ENCODE measurements around the gene UBXN6.

UBXN6 gene

DNA sequence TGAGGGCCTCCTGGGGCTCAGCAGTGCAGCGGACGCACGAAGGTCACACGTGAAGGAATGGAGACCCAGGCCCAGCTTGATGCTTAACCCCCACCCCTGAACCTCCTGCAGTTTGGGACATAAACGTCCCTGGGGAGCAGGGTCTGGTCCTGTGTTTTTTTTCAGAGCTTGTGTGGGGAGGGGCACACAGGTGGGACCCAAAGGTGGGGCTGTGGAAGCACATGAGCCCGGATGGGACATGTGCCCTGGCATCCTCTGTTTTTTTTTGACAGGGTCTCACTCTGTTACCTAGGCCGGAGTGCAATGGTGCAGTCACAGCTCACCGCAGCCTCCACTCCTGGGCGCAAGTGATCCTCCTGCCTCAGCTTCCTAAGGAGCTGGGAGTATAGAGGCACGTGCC, 20.5 kb downstream of the UBXN6 start:
- DNase-seq, result no peak

DNA sequence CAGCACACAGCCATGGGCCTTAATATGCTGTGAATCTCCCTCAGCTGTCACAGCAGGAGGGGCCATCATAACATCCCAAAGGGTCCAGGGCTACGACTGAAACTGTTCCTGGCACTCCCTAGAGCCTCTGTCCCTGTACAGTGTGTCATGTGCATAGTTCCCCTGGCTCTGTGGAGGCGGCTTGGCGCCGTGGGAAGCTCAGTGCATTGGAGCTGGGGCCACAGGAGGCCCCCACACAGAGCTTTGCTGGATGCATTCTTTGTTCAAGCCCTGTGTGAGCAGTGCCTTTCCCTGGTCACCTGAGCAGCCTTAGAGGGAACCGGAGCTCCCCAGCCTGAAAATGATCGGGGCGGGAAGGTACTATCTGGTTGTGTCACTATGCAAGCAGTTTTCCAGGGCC, 21.4 kb downstream of the UBXN6 start:
- no peak for DNase-seq

DNA sequence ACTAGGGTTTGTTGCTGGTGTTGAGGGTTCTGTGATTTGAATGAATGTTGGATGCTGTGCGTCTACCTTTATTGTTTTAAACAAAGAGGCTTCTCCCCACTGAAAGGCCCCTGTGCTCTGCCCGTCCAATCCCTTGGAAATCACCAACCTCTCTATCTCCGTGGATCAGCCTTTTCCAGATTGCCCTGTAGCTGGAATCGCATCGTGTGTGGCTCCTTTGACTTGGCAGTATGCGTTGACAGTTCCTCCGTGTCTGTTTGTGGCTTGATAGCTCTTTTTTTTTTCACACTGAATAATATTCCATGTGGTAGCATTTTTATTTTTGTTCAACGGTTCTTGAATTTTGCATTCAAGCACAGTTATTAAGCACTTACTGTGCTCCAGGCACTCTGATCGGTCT, 23.2 kb downstream of the UBXN6 start:
- DNase-seq, result no peak

DNA sequence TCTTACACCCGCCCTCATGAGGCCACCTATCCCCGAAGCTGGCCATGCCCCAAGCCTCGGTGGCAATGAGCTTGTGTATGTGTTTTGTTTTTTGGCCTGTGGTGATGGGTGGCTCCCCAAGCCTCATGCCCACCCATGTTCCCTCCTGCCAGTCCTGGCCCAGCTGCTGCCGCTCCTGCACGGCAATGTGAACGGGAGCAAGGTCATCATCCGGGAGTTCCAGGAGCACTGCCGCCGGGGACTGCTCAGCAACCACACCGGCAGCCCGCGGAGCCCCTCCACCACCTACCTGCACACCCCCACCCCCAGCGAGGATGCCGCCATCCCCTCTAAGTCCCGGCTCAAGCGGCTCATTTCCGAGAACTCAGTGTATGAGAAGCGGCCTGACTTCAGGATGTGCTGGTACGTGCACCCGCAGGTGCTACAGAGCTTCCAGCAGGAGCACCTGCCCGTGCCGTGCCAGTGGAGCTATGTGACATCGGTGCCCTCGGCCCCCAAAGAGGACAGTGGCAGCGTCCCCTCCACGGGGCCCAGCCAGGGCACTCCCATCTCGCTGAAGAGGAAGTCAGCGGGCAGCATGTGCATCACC, 24.6 kb downstream of the UBXN6 start:
- DNase-seq, result no peak

DNA sequence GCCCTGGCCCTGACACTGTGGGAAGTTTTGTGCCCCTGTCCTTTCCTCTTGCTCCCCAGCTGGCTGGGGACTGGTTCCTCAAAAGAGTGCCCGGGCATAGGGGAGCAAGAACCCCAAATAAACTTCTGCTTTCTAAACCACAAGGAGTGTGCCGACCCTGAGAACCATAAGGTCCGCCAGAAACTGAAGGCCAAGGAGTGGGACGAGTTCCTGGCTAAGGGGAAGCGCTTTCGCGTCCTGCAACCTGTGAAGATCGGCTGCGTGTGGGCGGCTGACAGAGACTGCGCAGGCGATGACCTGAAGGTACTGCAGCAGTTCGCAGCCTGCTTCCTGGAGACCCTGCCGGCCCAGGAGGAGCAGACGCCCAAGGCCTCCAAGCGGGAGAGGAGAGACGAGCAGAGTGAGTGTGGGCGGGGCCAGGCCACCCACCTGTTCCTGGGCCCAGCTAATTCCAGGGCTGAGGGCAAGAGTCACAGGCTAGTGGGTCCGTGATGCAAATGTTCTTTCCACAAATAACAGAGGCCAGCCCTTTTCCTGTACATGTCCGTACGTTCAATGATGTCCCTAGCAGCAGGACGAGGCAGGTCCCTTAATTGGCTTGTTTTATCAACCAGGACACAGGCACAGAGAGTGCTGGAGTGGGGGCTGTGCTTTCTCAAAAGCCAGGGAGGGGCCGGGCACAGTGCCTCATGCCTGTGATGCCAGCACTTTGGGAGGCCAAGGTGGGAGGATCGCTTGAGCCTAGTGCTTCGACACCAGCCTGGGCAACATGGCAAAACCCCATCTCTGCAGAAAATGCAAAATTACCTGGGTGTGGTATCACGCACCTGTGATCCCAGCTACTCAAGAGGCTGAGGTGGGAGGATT, 25.6 kb downstream of the UBXN6 start:
- no peak for DNase-seq

DNA sequence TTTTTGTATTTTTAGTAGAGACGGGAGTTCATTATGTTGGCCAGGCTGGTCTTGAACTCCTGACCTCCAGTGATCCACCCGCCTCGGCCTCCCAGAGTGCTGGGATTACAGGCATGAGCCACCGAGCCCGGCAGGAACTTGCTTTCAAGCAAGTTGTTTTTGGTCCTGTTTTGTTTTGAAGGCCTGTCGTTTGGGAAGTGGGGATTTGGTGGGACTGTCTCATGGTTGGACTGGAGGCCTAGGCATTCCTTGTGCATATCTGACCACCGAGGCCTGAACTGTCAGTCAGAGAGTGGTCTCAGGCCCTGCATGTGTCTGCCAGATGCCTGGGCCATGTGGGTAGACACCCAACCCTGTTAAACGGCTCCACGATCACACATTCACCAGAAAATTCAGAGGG, 26.3 kb downstream of the UBXN6 start:
- DNase-seq, result no peak

DNA sequence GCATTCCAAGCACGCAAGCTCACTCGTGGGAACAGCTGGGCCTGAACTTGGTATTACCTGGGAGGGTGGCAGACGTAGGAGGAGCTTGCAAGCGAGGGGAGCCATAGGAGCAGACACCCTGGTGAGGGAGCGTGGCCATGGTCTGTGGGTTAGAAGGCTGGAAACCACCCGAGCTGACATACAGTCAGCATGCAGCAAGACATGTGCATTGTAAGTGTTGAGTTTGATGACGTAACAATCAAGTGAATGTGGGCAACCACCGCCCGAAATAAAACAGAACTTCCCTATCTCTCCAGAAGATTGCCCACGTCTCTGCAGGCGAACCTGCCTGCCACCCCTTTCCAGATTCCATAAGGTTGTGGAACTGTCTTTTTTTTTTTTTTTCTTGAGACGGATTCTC, 26.8 kb downstream of the UBXN6 start:
- no peak for DNase-seq

DNA sequence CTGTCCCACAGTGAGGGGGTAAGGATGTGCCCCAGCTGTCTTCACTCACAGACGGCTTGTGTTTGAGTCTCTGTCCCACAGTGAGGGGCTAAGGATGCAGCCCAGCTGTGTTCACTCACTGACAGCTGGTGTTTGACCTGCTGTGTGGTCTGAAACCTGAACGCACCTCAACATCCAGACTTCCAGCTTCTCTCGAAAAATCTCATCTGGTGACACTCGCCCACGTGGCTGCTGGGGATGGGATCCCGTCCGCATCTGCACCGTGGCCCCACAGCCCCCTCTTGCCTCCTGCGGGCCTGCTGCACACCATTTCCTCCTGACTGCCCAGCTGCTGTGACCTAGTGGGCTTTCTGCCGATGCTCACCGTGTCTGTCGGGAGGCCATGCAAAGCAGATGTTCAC, 27.8 kb downstream of the UBXN6 start:
- no peak for DNase-seq

DNA sequence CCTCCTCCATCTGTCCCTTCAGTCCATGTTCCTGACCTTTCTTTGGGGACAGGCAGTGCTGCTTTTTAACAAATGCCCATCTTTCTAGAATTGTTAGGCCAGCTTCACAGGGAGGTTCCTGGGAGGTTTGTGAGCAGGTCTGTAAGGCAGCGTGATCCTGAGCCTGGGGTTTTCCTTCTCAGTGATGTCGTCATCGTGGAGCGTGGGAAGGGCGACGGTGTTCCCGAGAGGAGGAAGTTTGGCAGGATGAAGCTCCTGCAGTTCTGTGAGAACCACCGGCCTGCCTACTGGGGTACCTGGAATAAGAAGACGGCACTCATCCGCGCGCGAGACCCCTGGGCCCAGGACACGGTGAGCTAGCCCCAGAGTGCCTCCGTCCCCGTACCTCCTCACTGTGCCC, 28.3 kb downstream of the UBXN6 start:
- DNase-seq, result no peak

DNA sequence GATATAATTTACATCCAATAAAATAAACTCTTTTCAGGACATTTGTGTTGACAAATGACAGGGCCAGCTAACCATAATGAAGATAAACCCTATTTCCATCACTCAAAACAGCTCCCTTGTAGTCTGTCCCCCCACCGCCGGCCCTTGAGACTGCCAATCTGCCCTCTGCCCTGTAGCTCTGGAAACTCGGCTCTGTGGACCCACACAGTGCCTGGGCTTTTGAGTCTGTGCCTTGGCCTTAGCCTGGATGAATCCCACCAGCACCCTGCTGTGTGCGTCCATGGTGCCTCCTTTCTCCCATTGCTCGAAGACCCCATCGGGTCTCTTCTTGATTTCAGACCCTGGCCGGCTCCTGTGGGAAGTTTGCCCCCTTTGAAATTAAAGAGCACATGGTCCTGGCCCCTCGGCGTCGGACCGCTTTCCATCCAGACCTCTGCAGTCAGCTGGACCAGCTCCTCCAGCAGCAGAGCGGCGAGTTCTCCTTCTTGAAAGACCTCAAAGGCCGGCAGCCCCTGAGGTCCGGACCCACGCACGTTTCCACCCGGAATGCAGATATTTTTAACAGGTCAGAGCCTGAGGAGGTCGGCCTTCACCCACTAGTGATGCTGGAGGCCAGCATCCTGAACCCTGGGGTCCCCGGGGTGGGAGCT, 29.1 kb downstream of the UBXN6 start:
- DNase-seq, result no peak

DNA sequence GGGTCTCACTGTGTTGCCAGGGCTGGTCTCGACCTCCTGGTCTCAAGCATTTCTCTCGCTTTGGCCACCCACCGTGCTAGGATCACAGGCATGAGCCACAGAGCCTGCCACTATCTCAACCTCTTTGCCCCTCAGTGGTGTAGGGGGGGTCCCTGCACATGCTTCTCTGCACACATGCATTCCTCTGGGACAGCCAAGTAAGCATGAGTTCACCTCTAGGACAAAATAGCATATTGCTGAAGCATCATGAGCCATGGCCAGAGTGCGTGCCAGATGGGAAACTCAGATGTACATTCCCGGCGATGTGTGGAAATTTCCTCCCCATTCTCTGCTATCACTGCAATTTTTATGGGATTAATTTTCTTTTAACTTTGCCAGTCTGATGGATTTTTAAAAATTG, 32.1 kb downstream of the UBXN6 start:
- no peak for DNase-seq

DNA sequence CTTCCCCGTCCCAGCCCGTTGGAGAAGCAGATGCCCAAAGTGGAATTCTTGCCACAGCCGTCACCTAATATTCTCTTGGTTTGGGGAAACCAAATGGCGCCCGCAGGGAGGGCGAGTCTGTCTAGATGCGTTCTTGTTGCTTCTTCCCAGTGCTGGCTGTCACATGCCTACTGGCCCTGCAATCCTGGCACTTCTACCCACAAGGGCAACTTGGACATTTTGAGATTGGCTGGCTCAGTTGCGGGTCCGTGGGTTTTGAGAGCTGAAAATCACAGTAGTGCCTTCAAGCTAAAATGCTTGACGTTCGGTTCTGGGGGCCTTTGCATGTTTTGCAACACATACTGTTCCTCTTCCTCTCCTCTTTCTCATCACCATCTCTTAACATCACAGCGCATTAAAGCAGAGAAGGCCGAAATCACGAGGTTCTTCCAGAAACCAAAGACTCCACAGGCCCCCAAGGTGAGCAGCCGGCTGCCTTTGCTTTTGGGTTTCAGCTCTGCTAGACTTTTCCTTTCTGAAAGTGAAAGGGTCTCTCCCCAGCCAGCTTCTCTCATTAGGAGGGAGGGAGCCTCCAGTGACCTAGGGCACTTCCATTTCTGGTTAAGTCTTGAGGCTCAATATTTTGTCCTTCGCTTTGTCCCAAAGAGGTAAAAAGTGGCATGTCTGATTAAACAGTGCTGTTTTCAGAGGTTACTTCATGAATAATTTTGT, 34.0 kb downstream of the UBXN6 start:
- no peak for DNase-seq

DNA sequence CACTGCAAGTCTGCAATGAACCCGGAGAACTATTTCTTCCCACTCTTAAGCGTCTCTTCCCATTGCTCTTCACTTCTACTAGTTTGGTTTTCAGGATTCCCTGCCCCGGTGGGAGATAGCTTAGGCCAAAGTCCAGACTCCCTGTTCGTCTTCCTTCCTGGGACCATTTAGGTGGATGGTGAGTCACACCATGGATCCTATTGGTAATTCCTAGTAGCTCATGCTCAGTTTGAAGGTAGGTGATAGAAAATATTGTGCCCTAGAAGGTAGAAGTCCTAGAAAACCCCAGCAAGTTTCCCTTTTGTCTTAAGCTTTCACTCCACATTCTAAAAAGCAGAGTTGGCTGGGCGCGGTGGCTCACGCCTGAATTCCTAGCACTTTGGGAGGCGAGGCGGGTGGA, 41.3 kb downstream of the UBXN6 start:
- no peak for DNase-seq

DNA sequence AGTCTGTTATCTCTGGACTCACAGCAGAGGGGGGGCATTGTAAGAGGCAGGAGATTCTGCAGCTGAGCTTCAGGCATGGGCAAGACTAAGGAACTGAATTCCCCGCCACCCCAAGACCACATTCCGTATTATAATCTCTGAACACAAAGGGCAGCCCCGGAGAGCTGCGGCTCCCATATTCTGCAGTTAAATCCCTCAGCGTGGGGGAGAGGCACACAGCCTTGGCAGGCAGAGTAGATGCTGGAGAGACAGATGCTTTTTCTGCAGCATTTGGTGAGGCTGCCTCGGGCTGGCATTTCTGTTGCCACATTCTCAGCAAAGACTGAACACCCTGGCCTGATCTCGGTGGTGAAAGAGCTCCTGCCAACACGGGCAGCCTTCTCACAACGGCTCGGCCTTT, 42.2 kb downstream of the UBXN6 start:
- DNase-seq, result no peak

DNA sequence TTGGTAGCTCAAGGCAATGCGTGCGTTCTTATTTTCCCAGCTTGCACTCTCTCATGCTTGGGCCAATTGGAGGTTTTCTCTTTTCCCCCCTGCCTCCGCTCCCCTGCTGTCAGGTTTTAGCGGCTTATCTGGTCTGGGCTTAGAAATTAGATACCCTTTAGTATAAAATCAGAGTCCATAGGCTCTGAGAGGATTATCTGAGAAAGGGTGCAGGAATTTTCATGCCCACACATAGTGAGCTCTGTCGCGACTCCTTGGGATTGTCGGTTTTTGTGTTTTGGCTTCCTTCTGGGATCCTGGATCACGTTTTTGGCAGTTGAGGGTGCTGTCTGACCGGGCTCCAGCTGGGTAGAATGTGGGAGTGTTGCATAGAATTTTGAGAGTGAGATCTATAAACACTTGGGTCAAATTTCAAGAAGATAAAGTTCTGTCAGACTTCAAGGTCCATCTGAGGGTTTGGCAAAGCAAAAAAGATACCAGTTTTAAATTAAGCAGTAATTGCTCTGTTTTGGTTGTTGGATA, 42.7 kb downstream of the UBXN6 start:
- DNase-seq, result no peak

DNA sequence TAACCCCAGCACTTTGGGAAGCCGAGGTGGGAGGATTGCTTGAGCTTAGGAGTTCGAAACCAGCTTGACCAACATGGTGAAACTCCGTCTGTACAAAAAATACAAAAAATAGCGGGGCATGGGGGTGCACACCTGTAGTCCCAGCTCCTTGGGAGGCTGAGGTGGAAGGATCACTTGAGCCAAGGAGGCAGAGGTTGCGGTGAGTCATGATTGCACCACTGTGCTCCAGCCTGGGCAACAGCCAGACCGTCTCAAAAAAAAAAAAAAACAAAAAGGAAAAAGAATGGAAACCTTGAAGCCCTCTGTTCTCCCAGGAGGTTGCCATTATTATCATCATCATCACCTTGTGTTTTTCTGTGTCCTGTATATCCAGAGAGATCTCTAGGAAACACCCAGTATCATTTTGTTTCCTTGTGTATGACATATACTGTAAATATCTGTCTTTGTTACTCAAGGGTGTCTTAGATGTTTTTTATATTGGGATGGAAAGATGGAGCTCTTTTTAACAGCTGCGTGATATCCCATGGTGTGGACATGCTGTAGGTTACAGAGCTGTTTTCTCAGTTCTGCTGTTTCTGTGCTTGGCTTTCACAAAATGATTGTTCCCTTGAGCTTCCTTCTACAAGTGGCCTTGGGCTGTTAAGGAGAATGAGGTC, 43.3 kb downstream of the UBXN6 start:
- no peak for DNase-seq

DNA sequence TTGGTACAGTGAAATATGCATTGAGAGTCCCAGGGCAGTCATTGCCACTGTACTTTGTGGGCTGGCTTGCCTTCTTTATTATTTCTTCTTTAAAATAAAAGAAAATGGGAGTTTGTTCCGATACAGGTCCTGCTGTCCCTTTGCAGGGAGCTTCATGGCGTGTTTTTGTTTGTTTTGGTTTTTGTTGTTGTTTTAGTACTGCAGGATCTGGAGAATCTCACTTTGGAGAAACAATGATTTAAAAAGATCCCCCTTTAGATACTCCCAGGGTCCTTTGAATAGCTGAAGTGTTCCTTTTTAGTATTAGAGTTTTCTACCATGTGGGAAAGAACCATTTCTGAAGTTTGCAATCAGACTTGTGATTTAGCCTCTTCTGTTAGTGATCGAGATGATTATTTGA, 44.0 kb downstream of the UBXN6 start:
- DNase-seq, result no peak

DNA sequence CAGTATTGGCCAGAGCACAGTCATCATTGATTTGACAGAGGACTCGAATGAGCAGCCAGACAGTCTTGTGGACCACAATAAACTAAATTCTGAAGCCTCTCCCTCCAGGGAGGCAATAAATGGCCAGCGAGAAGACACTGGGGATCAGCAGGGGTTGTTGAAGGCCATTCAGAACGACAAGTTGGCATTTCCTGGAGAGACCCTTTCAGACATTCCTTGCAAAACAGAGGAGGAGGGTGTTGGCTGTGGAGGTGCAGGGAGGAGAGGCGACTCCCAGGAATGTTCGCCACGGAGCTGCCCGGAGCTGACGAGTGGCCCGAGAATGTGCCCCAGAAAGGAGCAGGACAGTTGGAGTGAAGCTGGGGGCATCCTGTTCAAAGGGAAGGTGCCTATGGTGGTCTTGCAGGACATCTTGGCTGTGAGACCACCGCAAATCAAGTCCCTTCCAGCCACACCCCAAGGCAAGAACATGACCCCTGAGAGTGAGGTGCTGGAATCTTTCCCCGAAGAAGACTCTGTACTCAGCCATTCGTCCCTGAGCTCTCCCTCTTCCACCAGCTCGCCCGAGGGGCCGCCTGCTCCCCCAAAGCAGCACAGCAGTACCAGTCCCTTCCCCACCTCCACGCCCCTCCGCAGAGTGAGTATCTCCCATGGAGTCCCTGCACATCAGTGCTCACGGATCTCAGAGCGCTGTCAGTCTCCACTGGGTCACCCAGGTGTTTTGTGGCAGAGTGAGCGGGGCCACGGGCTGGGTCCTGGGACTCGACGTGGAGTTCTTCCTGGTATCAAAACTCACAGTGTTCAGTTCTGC, 48.3 kb downstream of the UBXN6 start:
- no peak for DNase-seq

DNA sequence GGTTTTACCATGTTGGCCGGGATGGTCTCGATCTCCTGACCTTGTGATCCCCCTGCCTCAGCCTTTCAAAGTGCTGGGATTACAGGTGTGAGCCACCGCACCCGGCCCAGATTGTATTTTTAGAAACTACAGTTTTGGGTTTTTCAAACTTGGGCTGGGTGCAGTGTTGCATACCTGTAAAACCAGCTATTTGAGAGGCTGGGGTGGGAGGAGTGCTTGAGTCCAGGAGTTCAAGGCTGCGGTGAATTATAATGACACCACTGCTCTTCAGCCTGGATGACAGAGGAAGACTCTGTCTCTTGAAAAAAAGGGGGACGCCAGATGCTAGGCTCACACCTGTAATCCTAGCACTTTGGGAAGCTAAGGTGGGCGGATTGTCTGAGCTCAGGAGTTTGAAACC, 51.0 kb downstream of the UBXN6 start:
- DNase-seq, result no peak

DNA sequence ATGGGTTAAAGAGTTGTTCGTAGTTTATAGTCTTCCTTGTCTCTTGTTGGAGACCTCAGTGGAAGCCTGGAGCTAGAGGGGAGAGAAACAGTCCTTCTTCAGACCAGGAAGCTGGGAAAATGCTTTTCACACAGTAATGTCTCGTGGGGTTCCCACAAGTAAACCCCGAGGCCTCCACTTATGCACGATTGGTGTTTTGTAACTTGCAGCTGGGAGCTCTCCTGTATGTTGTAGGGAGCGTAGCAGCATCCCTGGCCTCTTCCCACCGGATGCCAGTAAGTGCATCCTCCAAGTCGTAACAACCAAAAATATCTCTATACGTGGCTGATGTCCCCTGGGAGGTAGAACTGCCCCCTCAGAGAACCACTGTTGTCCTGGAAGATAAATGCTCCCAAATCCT, 51.6 kb downstream of the UBXN6 start:
- DNase-seq, result no peak

DNA sequence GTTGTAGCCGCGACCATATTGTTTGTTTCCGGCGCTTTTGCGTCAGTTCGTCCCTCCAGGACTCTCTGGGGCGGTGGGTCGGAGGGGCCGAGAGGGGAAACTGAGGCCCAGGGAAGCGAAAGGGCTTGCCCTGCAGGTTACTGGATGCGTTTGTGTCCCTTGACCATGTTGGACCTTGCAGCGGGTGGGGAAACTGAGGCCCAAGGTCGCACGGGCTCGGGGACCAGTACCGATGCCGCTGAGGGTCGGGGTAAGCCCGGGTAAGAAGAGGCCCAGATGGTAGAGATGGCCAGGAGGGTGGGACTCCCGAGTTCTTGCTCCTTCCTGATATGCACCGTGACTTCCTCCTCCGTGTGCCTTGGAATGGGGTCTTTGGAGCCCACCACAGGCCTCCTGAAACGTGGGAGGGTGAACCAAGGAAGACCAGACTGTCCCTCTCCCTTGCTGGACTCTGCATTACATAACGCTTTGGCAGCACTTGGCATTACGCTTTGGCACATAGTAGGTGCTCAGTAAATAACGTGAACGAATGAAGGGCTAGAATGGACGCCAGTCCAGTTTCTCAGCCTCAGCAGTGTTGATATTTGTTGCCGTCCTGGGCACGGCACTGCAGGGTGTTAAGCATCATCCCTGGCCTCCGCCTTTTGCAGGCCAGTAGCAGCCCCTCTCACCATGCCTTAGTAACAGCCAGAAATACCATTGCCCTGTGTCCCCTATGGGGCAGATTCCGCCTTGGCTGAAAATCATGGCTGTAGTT, 54.4 kb downstream of the UBXN6 start:
- DNase-seq, result no peak
